Peyer's patch (tissue), 4 donors: ENCODE measurements around the gene TECPR2.

Experiments
- CTCF ChIP-seq, 6 experiments: fragments of 450-650 bp in 4 of 6; fragments of 200-600 bp in 2 of 6; sonication (generic) in 1 of 6; IDR thresholded peaks; one replicate each; pipeline ENCODE4 v1.5.1; 2017 to 2019; ENCODE audit warnings: antibody characterized with exemption in 6 of 6, mild to moderate bottlenecking in 3 of 6, moderate library complexity in 1 of 6
- POLR2A ChIP-seq, 2 donors: fragments of 450-650 bp; IDR thresholded peaks; one replicate each; pipeline ENCODE4 v1.5.1; 2017; ENCODE audit warnings: antibody characterized with exemption in 2 of 2, mild to moderate bottlenecking in 2 of 2, moderate library complexity in 2 of 2

- TF ChIP-seq CTCF (IDR thresholded peaks at IDR 0.05): peak; percentile 97 to 100 (median 99)
- TF ChIP-seq POLR2A (IDR thresholded peaks at IDR 0.05): peak; percentile 82 to 84
Observed at GRCh38 chr14:102524451-102525218, 161.9 kb downstream of the TECPR2 start.
